CD4-positive, alpha-beta T cell treated with Interleukin-2 at 100 ng/mL for 4 hours (primary cell): Measurements from ENCODE around the gene TP53I13.
A peak's percentile ranks its signal among the peaks of the same experiment; 100 is the strongest.

Experiments used
- DNase-seq: peaks from one replicate; pipeline ENCODE4 v3.0.0-alpha.2; 2020; ENCODE audit warnings: low spot score

The TP53I13 gene

GRCh38 chr17:29567304-29567553 lies 1.3 kb upstream of the TP53I13 start:
- DNase-seq = no peak

GRCh38 chr17:29567554-29568330 lies 759 bp upstream of the TP53I13 start:
- peak; percentile 76 for DNase-seq

GRCh38 chr17:29569245-29569950 lies 897 bp downstream of the TP53I13 start:
- DNase-seq = no peak

GRCh38 chr17:29570521-29570920 lies 2.0 kb downstream of the TP53I13 start:
- DNase-seq = no peak

- DNase-seq = no peak
Measured at GRCh38 chr17:29571486-29571882, 3.0 kb downstream of the TP53I13 start.

- no peak for DNase-seq
Measured at GRCh38 chr17:29571883-29572681, 3.6 kb downstream of the TP53I13 start.

GRCh38 chr17:29572691-29573557 lies 4.4 kb downstream of the TP53I13 start:
- DNase-seq = peak; percentile 40

- no peak for DNase-seq
Measured at GRCh38 chr17:29573558-29573869, 5.0 kb downstream of the TP53I13 start.

GRCh38 chr17:29573871-29574731 lies 5.6 kb downstream of the TP53I13 start:
- no peak for DNase-seq

- DNase-seq = no peak
Measured at GRCh38 chr17:29574732-29575510, 6.4 kb downstream of the TP53I13 start.

GRCh38 chr17:29575511-29576213 lies 7.2 kb downstream of the TP53I13 start:
- DNase-seq = no peak

- DNase-seq = no peak
Measured at GRCh38 chr17:29576214-29577000, 7.9 kb downstream of the TP53I13 start.

- no peak for DNase-seq
Measured at GRCh38 chr17:29577001-29577370, 8.5 kb downstream of the TP53I13 start.

GRCh38 chr17:29577385-29578211 lies 9.1 kb downstream of the TP53I13 start:
- DNase-seq = no peak

GRCh38 chr17:29578626-29579485 lies 10.4 kb downstream of the TP53I13 start:
- DNase-seq = no peak

- peak; percentile 92 for DNase-seq
Measured at GRCh38 chr17:29579866-29580771, 11.6 kb downstream of the TP53I13 start.
